ENCODE measurements around the gene INPP5F.

INPP5F gene

GRCh38 chr10:119801998-119802538, 76.2 kb downstream of the INPP5F start:
- DNase-seq (ENCODE audit: low read depth), result no peak
- no peak for TF ChIP-seq CTCF (IDR thresholded peaks at IDR 0.05; ENCODE audit: low read depth, low read length, missing control alignments)
- H3K4me3 ChIP-seq (ENCODE audit: low read depth, low read length), result no peak overlapping the region

- no peak for DNase-seq (ENCODE audit: low read depth)
- no peak overlapping the region for H3K4me3 ChIP-seq (ENCODE audit: low read depth, low read length)
- no peak for TF ChIP-seq CTCF (IDR thresholded peaks at IDR 0.05; ENCODE audit: low read depth, low read length, missing control alignments)
Measured at GRCh38 chr10:119803264-119803663, 77.4 kb downstream of the INPP5F start.

GRCh38 chr10:119805702-119806230, 79.9 kb downstream of the INPP5F start:
- no peak for DNase-seq (ENCODE audit: low read depth)
- H3K4me3 ChIP-seq (ENCODE audit: low read depth, low read length), result no peak overlapping the region
- TF ChIP-seq CTCF (IDR thresholded peaks at IDR 0.05; ENCODE audit: low read depth, low read length, missing control alignments), result no peak

- no peak overlapping the region for H3K4me3 ChIP-seq (ENCODE audit: low read depth, low read length)
- DNase-seq (ENCODE audit: low read depth), result no peak
- TF ChIP-seq CTCF (IDR thresholded peaks at IDR 0.05; ENCODE audit: low read depth, low read length, missing control alignments), result no peak
Measured at GRCh38 chr10:119806334-119807130, 80.7 kb downstream of the INPP5F start.

GRCh38 chr10:119807960-119808697, 82.3 kb downstream of the INPP5F start:
- TF ChIP-seq CTCF (IDR thresholded peaks at IDR 0.05; ENCODE audit: low read depth, low read length, missing control alignments), result no peak
- no peak overlapping the region for H3K4me3 ChIP-seq (ENCODE audit: low read depth, low read length)
- DNase-seq (ENCODE audit: low read depth), result no peak

- no peak for TF ChIP-seq CTCF (IDR thresholded peaks at IDR 0.05; ENCODE audit: low read depth, low read length, missing control alignments)
- DNase-seq (ENCODE audit: low read depth), result no peak
- H3K4me3 ChIP-seq (ENCODE audit: low read depth, low read length), result no peak overlapping the region
Measured at GRCh38 chr10:119811122-119811521, 85.3 kb downstream of the INPP5F start.
